Measurements from ENCODE around the gene CFDP1.

The CFDP1 gene

GRCh38 chr16:75342308-75342811 lies 90.9 kb downstream of the CFDP1 start:
- Histone ChIP-seq H3K4me3 (ENCODE audit: low read length) (no peak overlapping the region), H3K27ac (ENCODE audit: low read depth, low read length) (no peak overlapping the region), H4K20me1 (ENCODE audit: control insufficient read depth, insufficient read depth, low read depth, low read length) (no peaks in the 10 kb centered on the region)

GRCh38 chr16:75341564-75342307 lies 91.6 kb downstream of the CFDP1 start:
- Histone ChIP-seq H3K4me1 (ENCODE audit: control insufficient read depth, low read length) (no peaks in the 10 kb centered on the region), H3K9me3 (ENCODE audit: control insufficient read depth, insufficient read depth, low read length) (no peaks in the 10 kb centered on the region), H3K27ac (ENCODE audit: low read depth, low read length) (no peak overlapping the region), H3K9me2 (replicated peaks; ENCODE audit: control insufficient read depth, low read length) (no peaks in the 10 kb centered on the region), H3K4me3 (ENCODE audit: low read length) (no peak overlapping the region), H3K27me3 (ENCODE audit: control insufficient read depth, low read length) (no peaks in the 10 kb centered on the region), H3K79me2 (ENCODE audit: control insufficient read depth, low read length) (no peaks in the 10 kb centered on the region), H3K36me3 (ENCODE audit: control insufficient read depth, low read length) (no peaks in the 10 kb centered on the region), H4K20me1 (ENCODE audit: control insufficient read depth, insufficient read depth, low read depth, low read length) (no peaks in the 10 kb centered on the region), H3K4me2 (ENCODE audit: low read length) (no peak overlapping the region), H3F3A (ENCODE audit: control insufficient read depth, insufficient read depth) (no peaks in the 10 kb centered on the region)
- no peak for TF ChIP-seq CTCF (IDR thresholded peaks at IDR 0.05; ENCODE audit: low read depth, low read length, poor library complexity, severe bottlenecking)
- TF ChIP-seq EZH2phosphoT487 (IDR thresholded peaks at IDR 0.05; ENCODE audit: borderline replicate concordance, low read length): no peak

More at GRCh38 chr16:75342308-75342811, 90.9 kb downstream of the CFDP1 start:
- TF ChIP-seq EZH2phosphoT487 (IDR thresholded peaks at IDR 0.05; ENCODE audit: borderline replicate concordance, low read length): no peak
- TF ChIP-seq CTCF (IDR thresholded peaks at IDR 0.05; ENCODE audit: low read depth, low read length, poor library complexity, severe bottlenecking): no peak
- H3K4me2 ChIP-seq (ENCODE audit: low read length): no peak overlapping the region
- no peaks in the 10 kb centered on the region for H3F3A ChIP-seq (ENCODE audit: control insufficient read depth, insufficient read depth)
- no peaks in the 10 kb centered on the region for H3K4me1 ChIP-seq (ENCODE audit: control insufficient read depth, low read length)
- no peaks in the 10 kb centered on the region for H3K79me2 ChIP-seq (ENCODE audit: control insufficient read depth, low read length)
- H3K36me3 ChIP-seq (ENCODE audit: control insufficient read depth, low read length): no peaks in the 10 kb centered on the region
- H3K27me3 ChIP-seq (ENCODE audit: control insufficient read depth, low read length): no peaks in the 10 kb centered on the region
- H3K9me2 ChIP-seq (replicated peaks; ENCODE audit: control insufficient read depth, low read length): no peaks in the 10 kb centered on the region
- no peaks in the 10 kb centered on the region for H3K9me3 ChIP-seq (ENCODE audit: control insufficient read depth, insufficient read depth, low read length)

GRCh38 chr16:75340741-75341491 lies 92.4 kb downstream of the CFDP1 start:
- no peaks in the 10 kb centered on the region for H4K20me1 ChIP-seq (ENCODE audit: control insufficient read depth, insufficient read depth, low read depth, low read length)
- no peak overlapping the region for H3K4me3 ChIP-seq (ENCODE audit: low read length)
- H3K27me3 ChIP-seq (ENCODE audit: control insufficient read depth, low read length): no peaks in the 10 kb centered on the region
- no peaks in the 10 kb centered on the region for H3F3A ChIP-seq (ENCODE audit: control insufficient read depth, insufficient read depth)
- H3K4me2 ChIP-seq (ENCODE audit: low read length): no peak overlapping the region
- H3K4me1 ChIP-seq (ENCODE audit: control insufficient read depth, low read length): no peaks in the 10 kb centered on the region
- H3K79me2 ChIP-seq (ENCODE audit: control insufficient read depth, low read length): no peaks in the 10 kb centered on the region
- no peak for TF ChIP-seq CTCF (IDR thresholded peaks at IDR 0.05; ENCODE audit: low read depth, low read length, poor library complexity, severe bottlenecking)
- TF ChIP-seq EZH2phosphoT487 (IDR thresholded peaks at IDR 0.05; ENCODE audit: borderline replicate concordance, low read length): no peak
- no peak overlapping the region for H3K27ac ChIP-seq (ENCODE audit: low read depth, low read length)
- no peaks in the 10 kb centered on the region for H3K36me3 ChIP-seq (ENCODE audit: control insufficient read depth, low read length)
- no peaks in the 10 kb centered on the region for H3K9me3 ChIP-seq (ENCODE audit: control insufficient read depth, insufficient read depth, low read length)
- H3K9me2 ChIP-seq (replicated peaks; ENCODE audit: control insufficient read depth, low read length): no peaks in the 10 kb centered on the region

All from DOHH2 (cell line).